GM12891 (cell line): ENCODE data around the gene S100A6.

Experiments used
- POLR2A ChIP-seq: IDR thresholded peaks from 2 replicates; pipeline ENCODE4 v1.6.1; 2011; ENCODE audit warnings: low read depth, low read length, control low read depth
- POLR2AphosphoS5 ChIP-seq: IDR thresholded peaks from 2 replicates; pipeline ENCODE4 v1.6.1; 2011; ENCODE audit warnings: low read depth, low read length, control low read depth
- SPI1 ChIP-seq: IDR thresholded peaks from 2 replicates; pipeline ENCODE4 v1.6.1; 2011; ENCODE audit warnings: low read depth, low read length, control low read depth
- TAF1 ChIP-seq: IDR thresholded peaks from 2 replicates; pipeline ENCODE4 v1.6.1; 2011; ENCODE audit warnings: low read depth, low read length, control low read depth

GRCh38 chr1:153541641-153542590 is 6.1 kb upstream of the S100A6 start:
- TF ChIP-seq POLR2AphosphoS5 (no peak), TAF1 (no peak), POLR2A (no peak), SPI1 (no peak)
